Brain microvascular endothelial cell (primary cell): ENCODE measurements around the gene PUS1.

Experiments
- DNase-seq: peaks from one replicate; pipeline ENCODE4 v3.0.0-alpha.2; 2020
- H3K27ac ChIP-seq: fragments of 250-450 bp; sonication (Bioruptor Pico); 2 replicates; pipeline ENCODE4 v1.5.1; 2020; ENCODE audit warnings: mild to moderate bottlenecking, moderate library complexity
- H3K27me3 ChIP-seq: fragments of 250-450 bp; sonication (Bioruptor Pico); replicated peaks from 2 replicates; pipeline ENCODE4 v1.5.1; 2020; ENCODE audit warnings: mild to moderate bottlenecking
- H3K36me3 ChIP-seq: fragments of 250-450 bp; sonication (Bioruptor Pico); replicated peaks from 2 replicates; pipeline ENCODE4 v1.5.1; 2020; ENCODE audit warnings: mild to moderate bottlenecking
- H3K4me3 ChIP-seq: 2 replicates; pipeline ENCODE4 v1.5.1; 2011; ENCODE audit warnings: low read depth, mild to moderate bottlenecking, control low read depth, low read length, moderate library complexity
- in situ Hi-C: cut with HindIII; loops from 2 replicates; pipeline ENCODE4 v1.10.0; 2017; ENCODE audit warnings: low sequenced_read_pairs, low pct_ligation_motif_present
- TF ChIP-seq, protein P1 (sequence below): IDR thresholded peaks from 2 replicates; pipeline ENCODE4 v1.5.1; 2011; ENCODE audit warnings: low read depth, mild to moderate bottlenecking, moderate library complexity, low read length, control low read depth, inconsistent platforms; ENCODE audit errors: missing control alignments

Gene PUS1

DNA sequence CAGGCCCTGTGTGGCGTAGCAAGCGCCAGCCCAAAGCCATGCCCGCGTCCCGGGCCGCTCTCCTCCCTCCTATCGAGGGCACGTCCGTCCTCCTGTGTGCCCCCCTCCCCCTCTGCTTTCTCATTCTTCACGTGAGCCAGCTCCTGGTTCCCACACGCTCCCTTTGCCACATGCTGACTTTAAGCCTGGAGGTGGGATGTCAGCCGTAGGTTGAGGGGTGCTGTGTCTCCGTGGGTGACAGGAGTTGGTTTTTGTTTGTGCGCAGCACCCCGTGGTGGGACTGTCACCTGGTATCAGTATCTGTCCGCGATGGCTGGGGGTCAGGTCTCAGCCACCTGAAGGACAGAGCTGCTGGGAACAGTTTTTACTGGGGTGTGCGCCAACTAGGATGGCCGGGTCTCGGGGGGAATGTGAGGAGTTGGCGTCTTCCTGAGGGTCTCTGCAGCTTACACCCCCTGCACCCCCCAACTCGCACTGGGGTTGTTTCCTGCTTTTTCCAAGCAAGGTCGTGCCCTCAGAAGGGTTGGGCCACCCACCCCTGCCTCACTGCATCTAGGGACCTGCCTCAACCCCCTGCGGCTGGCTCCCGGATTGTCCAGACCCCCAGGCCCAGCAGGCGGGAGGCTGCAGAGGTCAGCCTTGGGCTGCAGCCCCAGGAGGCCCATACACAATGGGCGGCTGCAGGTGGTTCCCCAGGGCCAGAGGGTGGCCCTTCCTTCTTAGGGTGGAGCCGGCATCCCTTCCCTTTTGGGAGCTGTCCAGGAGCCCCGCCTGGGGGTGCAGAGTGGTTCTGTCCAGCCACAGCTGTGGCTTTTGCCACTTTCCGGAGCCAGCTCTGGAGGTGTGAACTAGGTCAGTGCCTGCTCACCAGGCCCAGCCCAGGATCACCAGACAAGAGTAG is 27.4 kb upstream of the PUS1 start:
- no peak overlapping the region for H3K27ac ChIP-seq
- in situ Hi-C loops: no loop called here
- DNase-seq: no peak
- no peaks in the 10 kb centered on the region for H3K27me3 ChIP-seq
- TF ChIP-seq, protein P1, sequence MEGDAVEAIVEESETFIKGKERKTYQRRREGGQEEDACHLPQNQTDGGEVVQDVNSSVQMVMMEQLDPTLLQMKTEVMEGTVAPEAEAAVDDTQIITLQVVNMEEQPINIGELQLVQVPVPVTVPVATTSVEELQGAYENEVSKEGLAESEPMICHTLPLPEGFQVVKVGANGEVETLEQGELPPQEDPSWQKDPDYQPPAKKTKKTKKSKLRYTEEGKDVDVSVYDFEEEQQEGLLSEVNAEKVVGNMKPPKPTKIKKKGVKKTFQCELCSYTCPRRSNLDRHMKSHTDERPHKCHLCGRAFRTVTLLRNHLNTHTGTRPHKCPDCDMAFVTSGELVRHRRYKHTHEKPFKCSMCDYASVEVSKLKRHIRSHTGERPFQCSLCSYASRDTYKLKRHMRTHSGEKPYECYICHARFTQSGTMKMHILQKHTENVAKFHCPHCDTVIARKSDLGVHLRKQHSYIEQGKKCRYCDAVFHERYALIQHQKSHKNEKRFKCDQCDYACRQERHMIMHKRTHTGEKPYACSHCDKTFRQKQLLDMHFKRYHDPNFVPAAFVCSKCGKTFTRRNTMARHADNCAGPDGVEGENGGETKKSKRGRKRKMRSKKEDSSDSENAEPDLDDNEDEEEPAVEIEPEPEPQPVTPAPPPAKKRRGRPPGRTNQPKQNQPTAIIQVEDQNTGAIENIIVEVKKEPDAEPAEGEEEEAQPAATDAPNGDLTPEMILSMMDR: no peak
- peaks cover 2% of the 10 kb centered on the region for H3K36me3 ChIP-seq
- no peak overlapping the region for H3K4me3 ChIP-seq

DNA sequence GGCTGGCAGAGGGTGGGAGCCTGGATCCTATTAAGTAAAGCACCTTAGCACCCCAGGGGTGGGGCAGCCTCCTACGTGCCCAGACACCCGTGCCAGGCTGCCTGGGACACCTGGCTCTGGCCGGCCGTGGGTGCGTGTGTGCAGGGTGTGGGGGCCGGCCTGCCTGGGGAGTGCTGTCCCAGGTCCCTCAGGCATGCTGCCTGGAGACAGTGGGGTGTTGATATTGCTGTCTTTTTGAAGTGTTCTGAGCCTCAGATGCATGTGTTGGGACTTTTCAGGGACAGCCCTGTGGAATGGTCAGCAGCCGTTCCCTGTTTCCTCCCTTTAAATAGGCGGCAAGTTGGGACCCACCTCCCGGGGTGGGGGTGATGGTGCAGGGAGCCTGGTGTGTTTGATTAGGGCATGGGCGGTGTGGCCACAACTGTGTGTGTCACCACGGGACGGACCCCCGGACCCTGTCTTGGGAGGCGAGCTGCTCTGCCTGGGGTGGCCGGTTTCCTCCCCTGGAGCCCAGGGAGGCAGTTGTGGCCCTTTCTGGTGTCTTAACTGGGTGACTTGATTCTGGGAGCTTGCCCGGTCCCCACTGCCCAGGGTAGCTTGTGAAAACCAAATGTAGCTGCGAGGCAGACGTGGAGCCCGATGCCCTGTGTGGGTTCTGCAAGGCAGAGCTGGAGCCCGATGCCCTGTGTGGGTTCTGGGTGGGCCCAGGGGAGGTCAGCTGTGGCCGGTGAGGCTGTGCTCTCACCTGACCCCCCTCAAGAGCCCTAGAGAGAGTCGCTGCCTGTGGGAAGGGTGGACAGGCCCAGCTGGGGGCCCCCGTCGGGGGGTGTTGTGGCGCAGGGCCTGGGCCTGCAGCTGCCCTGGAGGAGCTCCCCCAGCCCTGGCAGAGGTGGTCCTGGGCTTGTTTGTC is 26.5 kb upstream of the PUS1 start:
- Histone ChIP-seq H3K36me3 (peaks cover 5% of the 10 kb centered on the region), H3K27ac (no peak overlapping the region), H3K4me3 (no peak overlapping the region), H3K27me3 (no peaks in the 10 kb centered on the region)
- TF ChIP-seq, protein P1: no peak
- no peak for DNase-seq
- in situ Hi-C loops: no loop called here

DNA sequence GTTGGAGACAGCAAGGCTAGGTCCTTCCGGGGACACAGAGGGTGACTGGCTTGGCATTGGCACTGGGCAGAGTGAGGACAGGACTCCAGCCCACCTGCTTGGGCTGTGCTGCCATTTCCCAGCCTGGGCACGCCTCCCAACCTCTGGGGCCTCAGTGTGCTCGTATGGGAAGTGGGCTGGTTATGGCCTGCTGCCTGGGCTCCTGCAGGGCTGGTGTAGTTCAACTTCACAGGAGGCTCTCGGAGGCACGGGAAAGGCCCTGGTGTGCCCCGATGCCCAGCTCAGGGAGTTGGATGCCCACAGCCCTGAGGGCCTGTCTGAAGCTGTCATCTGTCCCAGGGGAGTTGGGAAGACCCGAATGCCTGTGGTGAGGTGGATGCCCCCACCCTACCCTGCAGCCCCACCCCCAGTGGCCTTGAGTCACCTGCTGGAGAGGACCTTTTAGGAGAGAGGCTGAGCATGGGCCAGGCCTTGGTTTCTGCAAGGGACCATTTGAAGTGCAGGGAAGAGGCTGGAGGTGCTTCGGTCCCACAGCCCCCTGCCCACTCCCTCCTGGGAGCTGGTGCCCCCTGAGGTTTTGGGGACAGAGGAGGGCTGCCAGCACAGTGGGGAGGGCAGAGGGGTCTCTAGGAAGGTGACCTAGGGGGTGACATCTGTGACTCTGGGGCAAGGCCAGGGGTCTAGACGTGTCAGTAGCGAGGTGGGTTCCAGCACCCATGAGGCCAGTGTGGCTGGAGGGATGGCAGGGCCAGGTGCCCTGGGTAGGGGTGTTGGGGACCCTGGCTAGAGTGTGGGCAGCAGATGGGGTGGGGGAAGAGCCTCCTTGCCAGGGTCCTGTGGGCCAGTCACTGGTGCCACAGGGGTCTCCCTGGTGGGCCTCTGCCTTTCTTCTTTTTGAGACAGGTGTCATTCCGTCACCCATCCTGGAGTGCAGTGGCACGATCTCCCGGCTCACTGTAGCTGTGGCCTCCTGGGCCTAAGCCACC is 25.5 kb upstream of the PUS1 start:
- TF ChIP-seq, protein P1: no peak
- H3K27ac ChIP-seq: no peak overlapping the region
- DNase-seq: no peak
- no peak overlapping the region for H3K4me3 ChIP-seq
- peaks cover 8% of the 10 kb centered on the region for H3K36me3 ChIP-seq
- in situ Hi-C loops: no loop called here
- no peaks in the 10 kb centered on the region for H3K27me3 ChIP-seq

DNA sequence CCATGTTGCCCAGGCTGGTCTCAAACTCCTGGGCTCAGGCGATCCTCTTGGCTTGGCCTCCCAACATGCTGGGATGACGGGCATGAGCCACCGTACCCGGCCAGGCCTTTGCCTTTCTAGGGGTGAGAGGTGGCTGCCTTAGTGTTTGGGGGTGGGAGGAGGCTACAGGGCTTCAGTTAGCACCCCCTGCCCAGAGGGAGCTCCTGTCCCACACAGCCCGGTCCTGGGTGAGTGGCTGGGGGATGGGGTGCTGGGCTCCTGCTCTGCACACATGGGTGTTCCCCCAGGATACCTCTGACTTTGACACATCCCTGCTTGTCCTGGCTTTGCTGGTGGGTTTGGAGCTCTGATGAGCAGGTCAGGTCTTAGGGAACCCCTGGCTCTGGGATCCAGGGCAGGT is 24.7 kb upstream of the PUS1 start:
- in situ Hi-C loops: no loop called here
- no peak overlapping the region for H3K4me3 ChIP-seq
- H3K27ac ChIP-seq: no peak overlapping the region
- H3K27me3 ChIP-seq: no peaks in the 10 kb centered on the region
- no peak for DNase-seq
- H3K36me3 ChIP-seq: peaks cover 16% of the 10 kb centered on the region
- TF ChIP-seq, protein P1: no peak

DNA sequence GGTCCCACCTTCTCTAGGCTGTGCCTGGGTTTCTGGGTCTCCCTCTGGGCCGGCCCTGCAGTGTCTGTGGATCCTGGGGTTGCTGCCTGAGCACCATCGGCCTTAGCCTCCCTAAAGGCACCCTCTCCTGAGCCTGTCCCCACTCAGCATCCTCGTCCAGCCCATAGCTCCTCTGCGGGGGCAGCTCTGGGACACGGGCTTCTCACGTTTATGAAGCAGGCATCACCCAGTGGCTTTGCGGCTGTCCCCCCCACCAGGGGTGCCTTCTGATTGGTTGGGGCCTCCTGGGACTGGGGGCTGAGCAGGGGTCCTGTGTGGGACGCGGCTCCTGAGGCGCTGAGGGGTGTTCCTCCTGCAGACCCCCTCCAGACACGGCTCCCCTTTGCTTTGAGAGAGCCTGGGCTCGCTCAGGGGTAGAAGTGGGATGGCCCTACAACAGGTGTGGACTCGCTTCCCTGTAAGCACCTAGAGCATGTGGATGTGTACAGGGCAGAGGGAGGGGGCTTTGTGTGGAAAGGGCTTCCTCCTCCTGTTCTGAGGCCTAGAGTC is 23.9 kb upstream of the PUS1 start:
- in situ Hi-C loops: no loop called here
- no peak overlapping the region for H3K4me3 ChIP-seq
- TF ChIP-seq, protein P1: no peak
- peaks cover 24% of the 10 kb centered on the region for H3K36me3 ChIP-seq
- H3K27ac ChIP-seq: no peak overlapping the region
- no peaks in the 10 kb centered on the region for H3K27me3 ChIP-seq
- no peak for DNase-seq
